ENCODE results near the gene HYLS1.
"Not testable (repeated sequence)": the region's sequence is repeated elsewhere in the genome, so short reads cannot be mapped to it uniquely, and the experiment has no call there.

HYLS1 gene

DNA sequence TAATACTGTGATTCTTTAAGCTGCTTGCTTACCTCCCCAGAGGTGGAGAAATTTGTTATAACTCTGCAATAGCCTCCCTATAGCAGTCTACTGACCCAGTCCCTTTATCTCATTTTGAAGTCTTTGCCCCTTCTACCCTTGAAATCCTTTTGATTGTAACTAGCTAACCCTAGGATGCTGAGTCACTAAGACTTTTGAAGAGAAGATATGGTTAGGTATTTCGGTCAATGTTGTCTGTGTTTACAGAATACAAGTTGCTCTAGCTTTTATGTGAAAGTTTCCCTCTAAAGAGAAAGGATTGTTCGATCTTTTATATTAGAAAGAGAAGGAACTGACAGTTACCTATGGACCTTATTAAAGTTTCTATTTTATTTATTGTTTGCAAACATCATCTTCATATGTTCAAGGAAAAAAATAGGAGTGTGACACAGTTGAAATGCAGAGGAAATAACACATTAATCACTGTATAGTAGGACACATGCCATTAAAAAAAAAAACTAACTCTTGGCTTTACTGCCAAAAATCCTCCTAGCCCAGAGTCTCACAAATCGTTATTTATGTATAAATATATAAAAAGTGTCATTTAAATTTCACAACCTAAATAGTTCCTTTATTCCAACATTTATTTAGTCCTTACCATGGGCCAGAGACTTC lies 3.1 kb downstream of the HYLS1 start:
- H3K27ac Mint-ChIP-seq, result no peak overlapping the region
- H3K9me3 Mint-ChIP-seq, result no peaks in the 10 kb centered on the region
- peaks cover 27% of the 10 kb centered on the region for H3K4me1 Mint-ChIP-seq
- peaks cover 56% of the 10 kb centered on the region for H3K36me3 Mint-ChIP-seq
- ATAC-seq (no peak), DNase-seq (ENCODE audit: low spot score in 2 of 2) (no peak)
- H3K4me3 Mint-ChIP-seq, result no peak overlapping the region

DNA sequence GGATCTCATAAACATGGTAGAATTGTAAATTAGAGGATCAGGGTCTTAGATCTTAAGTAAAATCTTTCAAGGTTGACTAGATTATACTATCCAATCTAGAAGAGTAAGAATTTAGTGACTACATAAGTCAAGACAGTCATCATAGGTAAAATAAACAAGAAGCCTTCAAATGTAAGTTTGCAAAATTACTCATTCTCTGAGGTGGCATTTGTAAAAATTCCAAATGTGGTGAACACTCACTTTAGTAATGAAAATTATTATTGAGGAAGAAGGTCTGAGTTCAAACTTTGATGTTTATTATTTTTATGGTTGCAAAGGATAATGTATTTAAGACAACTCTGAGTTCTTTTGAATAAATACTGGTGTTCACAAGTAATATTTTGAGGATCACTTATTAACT lies 4.6 kb downstream of the HYLS1 start:
- H3K4me3 Mint-ChIP-seq, result no peak overlapping the region
- peak overlapping the region; percentile 32 for H3K27ac Mint-ChIP-seq
- H3K9me3 Mint-ChIP-seq, result no peaks in the 10 kb centered on the region
- DNase-seq (ENCODE audit: low spot score in 2 of 2) (no peak), ATAC-seq (no peak)
- H3K4me1 Mint-ChIP-seq, result peaks cover 22% of the 10 kb centered on the region
- H3K36me3 Mint-ChIP-seq, result peaks cover 57% of the 10 kb centered on the region

DNA sequence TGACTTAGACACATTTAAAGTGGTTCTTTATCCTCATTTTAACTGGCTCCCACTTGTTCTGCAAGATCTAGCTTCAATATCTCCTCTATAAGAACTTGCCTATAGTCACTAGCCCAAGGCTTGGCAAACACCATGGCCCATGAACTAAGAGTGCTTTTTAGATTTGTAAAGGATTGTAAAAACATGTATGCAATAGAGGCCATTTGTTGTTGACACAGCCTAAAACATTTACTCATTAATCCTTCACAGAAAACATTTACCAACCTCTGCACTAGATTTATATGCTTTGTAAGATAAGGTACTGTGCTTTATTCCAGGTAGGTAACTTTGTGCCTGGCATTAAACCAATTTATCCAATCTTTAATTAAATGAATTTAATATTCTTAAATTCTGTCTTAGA lies 5.5 kb downstream of the HYLS1 start:
- no peak for DNase-seq (ENCODE audit: low spot score in 2 of 2)
- Mint-ChIP-seq H3K4me3 (no peak overlapping the region), H3K9me3 (no peaks in the 10 kb centered on the region), H3K27ac (no peak overlapping the region), H3K4me1 (peaks cover 15% of the 10 kb centered on the region), H3K36me3 (peaks cover 56% of the 10 kb centered on the region)
- no peak for ATAC-seq

DNA sequence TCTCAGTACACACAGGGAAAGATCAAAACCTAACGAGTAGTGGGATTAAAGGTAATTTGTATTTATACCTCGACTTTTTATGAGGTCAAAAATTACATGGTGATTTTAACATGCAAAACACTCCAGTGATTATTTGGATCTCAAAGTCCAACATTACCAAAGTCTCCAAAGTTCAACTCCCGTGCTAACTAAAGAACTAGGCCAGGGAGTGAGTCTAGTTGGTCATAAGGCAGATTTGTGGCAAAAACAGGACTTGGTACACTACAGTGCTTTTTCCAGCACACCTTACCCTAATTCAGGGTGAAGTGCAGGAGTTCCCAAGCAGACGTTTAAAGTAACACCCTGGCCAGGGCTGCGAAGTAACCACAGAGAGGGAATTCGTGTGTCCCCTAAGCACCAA lies 14.4 kb downstream of the HYLS1 start:
- ATAC-seq (no peak), DNase-seq (ENCODE audit: low spot score in 2 of 2) (no peak)
- Mint-ChIP-seq H3K4me1 (peaks cover 29% of the 10 kb centered on the region), H3K4me3 (peak overlapping the region; percentile 93), H3K9me3 (no peaks in the 10 kb centered on the region), H3K27ac (no peak overlapping the region), H3K36me3 (peaks cover 55% of the 10 kb centered on the region)

DNA sequence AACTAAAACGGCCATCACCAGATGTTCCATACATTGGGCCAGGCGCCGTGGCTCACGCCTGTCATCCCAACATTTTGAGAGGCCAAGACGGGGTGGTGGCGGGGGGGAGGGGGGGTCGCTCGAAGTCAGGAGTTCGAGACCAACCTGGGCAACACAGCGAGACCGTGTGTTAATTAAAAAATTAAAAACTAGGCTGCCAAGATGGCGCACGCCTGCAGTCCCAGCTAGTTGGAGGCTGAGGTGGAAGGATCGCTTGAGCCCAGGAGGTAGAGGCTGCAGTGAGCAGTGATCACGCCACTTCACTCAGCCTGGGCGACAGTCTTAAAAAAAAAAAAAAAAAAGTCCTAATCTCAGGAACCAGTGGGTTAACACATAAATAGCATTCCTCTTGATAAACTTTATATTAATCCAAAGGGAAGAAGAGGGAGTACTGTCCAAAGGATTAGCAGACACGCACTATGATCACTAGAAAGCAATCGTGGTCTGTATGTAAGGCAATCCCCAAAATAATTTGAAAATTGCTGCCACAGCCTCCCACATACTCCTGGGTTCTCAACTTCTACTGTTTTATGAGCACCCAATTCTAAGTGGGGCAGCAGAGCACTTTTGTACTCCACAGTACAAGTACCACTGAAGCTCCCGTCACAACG lies 14.9 kb downstream of the HYLS1 start:
- Mint-ChIP-seq H3K27ac (peak overlapping the region; percentile 94), H3K4me3 (peak overlapping the region; percentile 93), H3K36me3 (peaks cover 50% of the 10 kb centered on the region), H3K9me3 (no peaks in the 10 kb centered on the region), H3K4me1 (peaks cover 29% of the 10 kb centered on the region)
- ATAC-seq (no peak), DNase-seq (ENCODE audit: low spot score in 2 of 2) (no peak)

DNA sequence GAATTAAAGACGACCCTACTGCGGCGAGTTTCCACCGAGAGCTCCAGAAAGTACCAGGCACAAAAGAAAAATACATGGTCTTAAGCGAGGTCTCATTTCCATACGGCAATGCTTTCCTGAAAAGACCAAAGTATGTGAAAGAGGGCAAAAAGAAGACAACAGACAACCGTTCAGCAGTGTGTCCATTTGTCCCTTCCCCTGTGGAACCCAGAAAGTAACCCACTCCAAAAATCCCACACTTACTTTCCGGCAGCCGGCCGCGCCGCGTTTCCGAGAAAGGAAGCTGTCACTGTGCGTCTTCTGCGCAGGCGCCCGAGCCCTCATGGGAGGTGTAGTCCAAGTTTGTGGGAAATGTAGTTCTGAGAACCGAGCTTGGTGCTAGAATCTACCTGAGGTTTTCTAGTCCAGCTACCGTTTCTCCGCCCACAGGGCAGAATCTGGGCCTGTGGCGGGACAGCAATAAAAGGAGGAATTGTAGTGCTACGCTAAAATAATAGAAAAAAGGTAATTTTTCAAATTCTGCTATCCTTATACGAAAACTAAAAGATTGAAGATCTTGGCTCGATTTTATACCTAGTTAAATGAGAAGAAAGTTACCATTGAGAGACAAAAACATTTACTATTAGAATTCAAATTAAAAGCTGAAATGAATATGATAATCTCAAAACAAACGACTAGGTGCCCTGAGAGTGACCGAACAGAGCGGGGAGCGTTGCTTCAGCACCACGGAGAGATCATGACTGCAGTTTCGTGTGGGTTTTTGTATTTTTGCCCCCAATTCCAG lies 15.7 kb downstream of the HYLS1 start, which contains the start of gene PUS3:
PUS3 (minus strand) TSS at position 280 of the 784 bp plus-strand sequence. CDS start 6,922 bp downstream, outside the sequence.
- peak; percentile 92 for ATAC-seq

DNA sequence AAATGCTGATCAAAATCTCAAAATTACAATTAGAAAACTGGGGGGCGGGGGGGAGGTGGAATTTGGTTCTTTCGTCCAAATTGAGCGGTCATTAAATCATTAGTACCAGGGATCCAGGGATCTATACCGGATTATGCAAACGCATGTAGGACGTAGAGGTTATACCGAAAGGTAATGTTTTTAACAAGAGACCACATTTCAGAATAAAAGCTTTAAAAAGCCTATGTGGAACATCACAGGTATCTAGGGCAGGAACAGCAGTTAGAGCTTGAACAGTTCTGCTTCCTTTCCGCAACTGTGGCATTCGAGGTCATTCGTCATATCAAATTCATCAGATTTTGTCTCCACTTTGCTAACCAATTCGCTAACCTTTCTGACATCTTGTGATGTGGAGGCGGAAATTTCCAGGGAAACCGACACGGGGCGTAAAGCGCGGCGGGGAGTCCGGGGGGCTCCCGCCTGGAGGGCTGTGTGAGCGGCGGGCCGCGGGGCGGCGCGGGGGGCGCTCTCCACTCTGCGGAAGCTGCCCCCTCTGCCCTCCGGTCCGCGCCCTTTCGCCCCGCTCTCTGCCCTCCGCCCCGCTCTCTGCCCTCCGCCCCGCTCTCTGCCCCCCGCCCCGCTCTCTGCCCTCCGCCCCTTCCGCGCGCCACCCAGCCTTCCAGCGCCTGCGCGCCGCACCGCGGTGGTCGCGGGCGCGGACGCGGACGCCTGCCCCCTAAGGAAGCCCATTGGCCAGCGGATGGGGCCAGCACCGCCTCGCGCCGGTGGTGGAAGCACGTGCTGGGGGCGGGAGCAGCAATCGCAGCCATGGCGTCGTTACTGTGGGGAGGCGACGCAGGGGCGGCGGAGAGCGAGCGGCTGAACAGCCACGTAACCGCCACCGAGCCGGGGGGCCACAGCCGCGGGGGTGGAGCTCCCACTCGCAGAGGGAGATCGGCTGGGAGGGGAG lies 16.5 kb downstream of the HYLS1 start, which contains the start of gene DDX25:
DDX25 (plus strand) TSS at position 798 of the 949 bp plus-strand sequence; CDS start at position 808, 10 bp downstream.
- ATAC-seq, result peak; percentile 65
- peaks cover 37% of the 10 kb centered on the region for H3K36me3 Mint-ChIP-seq
- H3K4me3 Mint-ChIP-seq, result peak within 1 kb of the TSS; percentile 93
- H3K27ac Mint-ChIP-seq, result peak within 1 kb of the TSS; percentile 94
- H3K9me3 Mint-ChIP-seq, result no peaks in the 10 kb centered on the region
- DNase-seq (ENCODE audit: low spot score in 2 of 2), result no peak
- H3K4me1 Mint-ChIP-seq, result peaks cover 28% of the 10 kb centered on the region

More for the DNA sequence above, 15.7 kb downstream of the HYLS1 start, which contains the start of gene PUS3:
- peak; percentile 74 to 93 for DNase-seq (ENCODE audit: low spot score in 2 of 2)
- Mint-ChIP-seq H3K9me3 (no peaks in the 10 kb centered on the region), H3K27ac (peak within 1 kb of the TSS; percentile 94), H3K4me1 (peaks cover 29% of the 10 kb centered on the region), H3K36me3 (peaks cover 45% of the 10 kb centered on the region), H3K4me3 (peak within 1 kb of the TSS; percentile 93)

DNA sequence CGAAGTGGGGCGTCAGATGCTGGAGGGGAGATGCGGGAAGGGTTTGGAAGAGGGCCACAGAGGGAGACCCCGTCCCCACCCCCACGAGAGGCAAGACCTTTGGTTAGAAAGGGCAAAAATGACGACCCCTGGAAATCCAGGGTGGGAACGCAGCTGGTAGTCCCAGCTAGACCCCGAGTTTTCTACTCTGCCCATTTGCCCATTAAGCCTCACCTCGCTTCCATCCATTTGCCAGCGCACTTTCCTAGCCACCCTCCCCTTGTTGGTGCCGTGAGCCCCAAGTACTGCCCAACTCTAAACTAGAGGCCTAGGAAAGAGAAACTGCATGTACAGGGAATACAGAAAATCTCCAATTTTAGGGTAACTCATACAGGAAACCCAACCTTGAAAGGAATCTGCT lies 17.2 kb downstream of the HYLS1 start:
- peaks cover 30% of the 10 kb centered on the region for H3K36me3 Mint-ChIP-seq
- ATAC-seq (no peak), DNase-seq (ENCODE audit: low spot score in 2 of 2) (no peak)
- peaks cover 21% of the 10 kb centered on the region for H3K4me1 Mint-ChIP-seq
- H3K4me3 Mint-ChIP-seq, result peak overlapping the region; percentile 93
- no peaks in the 10 kb centered on the region for H3K9me3 Mint-ChIP-seq
- H3K27ac Mint-ChIP-seq, result no peak overlapping the region

DNA sequence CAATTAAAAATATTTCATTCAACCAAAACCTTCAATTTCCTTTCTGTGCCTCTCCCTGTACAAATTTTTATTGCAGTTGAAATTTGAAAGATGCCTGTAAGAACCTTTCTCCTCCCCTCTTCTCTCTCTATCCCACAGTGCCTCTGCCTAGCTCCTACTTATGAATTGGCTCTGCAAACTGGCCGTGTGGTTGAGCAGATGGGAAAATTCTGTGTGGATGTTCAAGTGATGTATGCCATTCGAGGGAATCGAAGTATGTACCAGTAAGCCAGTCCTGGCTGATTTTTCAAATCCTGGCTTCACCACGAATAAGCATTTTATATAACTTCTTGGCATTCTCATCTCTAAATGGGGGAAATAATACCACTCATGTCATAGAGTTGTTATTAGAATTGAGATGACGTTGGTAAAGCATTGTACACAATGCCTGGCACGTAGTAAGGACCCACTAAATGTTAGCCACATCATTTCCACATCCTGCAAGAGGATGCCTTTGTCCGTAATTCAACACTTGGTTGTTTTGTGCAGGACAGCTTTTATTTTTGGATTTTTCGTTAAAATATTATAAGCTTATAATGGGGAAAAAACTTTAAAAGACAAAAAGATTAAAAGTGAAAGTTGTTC lies 22.9 kb downstream of the HYLS1 start:
- H3K27ac Mint-ChIP-seq, result no peak overlapping the region

DNA sequence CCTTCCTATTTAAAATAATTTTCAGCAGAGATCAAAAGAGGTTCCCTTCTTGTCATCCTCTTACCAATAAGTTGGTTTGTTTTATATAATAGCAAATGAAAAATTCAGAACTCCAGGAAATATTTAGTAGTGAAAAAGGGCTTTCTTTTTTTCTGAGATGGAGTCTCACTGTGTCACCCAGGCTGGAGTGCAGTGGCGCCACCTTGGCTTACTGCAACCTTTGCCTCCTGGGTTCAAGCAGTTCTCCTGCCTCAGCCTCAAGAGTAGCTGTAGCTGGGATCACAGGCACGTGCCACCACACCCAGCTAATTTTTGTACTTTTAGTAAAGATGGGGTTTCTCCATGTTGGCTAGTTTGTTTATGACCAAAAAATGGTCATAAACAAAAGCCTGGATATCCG lies 27.1 kb downstream of the HYLS1 start:
- not testable (repeated sequence) for H3K4me3 Mint-ChIP-seq; DNase-seq (ENCODE audit: low spot score in 2 of 2); H3K4me1 Mint-ChIP-seq; H3K9me3 Mint-ChIP-seq; H3K27ac Mint-ChIP-seq; H3K36me3 Mint-ChIP-seq; ATAC-seq

More for the DNA sequence above, 22.9 kb downstream of the HYLS1 start:
- no peak for ATAC-seq
- no peak for DNase-seq (ENCODE audit: low spot score in 2 of 2)
- no peaks in the 10 kb centered on the region for H3K36me3 Mint-ChIP-seq
- no peaks in the 10 kb centered on the region for H3K9me3 Mint-ChIP-seq
- no peak overlapping the region for H3K4me3 Mint-ChIP-seq
- no peaks in the 10 kb centered on the region for H3K4me1 Mint-ChIP-seq

DNA sequence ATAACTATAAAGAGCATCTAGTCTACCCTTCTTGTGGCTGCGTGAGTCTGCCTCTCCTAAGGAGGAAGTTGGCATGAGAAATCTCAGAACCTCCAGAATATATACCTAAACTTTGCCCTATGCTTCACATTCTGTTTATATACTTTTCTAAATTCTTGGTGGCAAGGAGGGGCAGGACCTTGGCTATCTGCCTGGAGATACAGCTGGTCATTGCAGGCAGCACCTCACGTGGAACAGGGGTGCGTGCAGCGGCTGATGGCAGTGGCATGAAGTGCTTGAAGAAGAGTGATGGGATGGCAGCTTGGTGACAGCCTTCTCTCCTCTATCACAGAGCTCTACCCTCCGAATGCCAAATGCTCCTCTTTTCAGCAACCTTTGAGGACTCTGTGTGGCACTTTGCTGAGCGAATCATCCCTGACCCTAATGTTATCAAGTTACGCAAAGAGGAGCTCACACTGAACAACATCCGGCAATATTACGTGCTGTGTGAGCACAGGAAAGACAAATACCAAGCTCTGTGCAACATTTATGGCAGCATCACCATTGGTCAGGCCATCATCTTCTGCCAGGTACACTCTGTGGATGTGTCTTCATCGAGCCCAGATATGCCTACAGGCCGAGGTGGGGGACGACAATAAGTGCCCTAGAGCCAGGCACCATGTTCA lies 29.3 kb downstream of the HYLS1 start:
- Mint-ChIP-seq H3K36me3 (no peaks in the 10 kb centered on the region), H3K27ac (no peak overlapping the region), H3K9me3 (no peaks in the 10 kb centered on the region), H3K4me3 (no peak overlapping the region), H3K4me1 (no peaks in the 10 kb centered on the region)
- no peak for ATAC-seq
- DNase-seq (ENCODE audit: low spot score in 2 of 2), result no peak

DNA sequence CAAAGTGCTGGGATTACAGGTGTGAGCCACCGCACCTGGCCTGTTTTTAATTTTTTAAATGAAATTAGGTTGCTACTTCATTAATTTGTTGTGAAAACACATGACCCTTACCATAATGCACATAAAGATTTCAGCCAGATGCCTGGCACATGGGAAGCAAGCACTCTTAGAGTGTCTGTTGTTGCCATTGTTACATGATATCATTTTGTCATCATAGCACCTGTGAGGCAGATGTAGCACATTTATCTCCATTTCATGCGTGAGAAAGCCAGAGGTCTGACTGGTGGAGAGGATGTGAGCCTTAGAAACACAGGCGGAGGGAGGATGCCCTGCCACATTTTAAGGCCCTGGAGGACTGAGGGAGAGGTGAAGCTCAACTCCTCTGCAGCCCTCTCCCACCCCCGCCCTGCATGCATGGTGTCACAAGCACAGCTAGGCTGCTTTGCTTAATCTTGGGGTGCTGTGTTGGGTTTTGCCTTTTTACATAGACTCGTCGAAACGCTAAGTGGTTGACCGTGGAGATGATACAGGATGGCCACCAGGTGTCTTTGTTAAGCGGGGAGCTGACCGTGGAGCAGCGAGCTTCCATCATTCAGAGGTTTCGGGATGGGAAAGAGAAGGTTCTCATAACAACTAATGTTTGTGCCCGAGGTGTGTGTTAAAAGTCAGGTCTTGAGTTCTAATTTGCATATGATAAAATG lies 30.8 kb downstream of the HYLS1 start:
- DNase-seq (ENCODE audit: low spot score in 2 of 2) (no peak), ATAC-seq (no peak)
- Mint-ChIP-seq H3K4me1 (no peaks in the 10 kb centered on the region), H3K9me3 (no peaks in the 10 kb centered on the region), H3K4me3 (no peak overlapping the region), H3K27ac (no peak overlapping the region), H3K36me3 (no peaks in the 10 kb centered on the region)

DNA sequence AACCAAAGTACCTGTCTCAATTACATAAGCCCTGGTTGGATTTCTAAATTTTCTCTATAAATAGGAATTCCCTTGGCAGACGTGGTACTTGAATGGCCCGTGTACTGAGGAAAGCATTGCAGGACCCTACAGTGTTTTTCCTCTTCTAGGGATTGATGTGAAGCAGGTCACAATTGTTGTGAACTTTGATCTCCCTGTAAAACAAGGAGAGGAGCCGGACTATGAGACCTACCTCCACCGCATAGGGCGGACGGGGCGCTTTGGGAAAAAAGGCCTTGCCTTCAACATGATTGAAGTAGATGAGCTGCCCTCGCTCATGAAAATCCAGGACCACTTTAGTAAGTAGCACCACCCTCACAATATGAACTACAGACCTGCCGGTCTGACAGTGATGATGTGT lies 33.6 kb downstream of the HYLS1 start:
- Mint-ChIP-seq H3K36me3 (no peaks in the 10 kb centered on the region), H3K9me3 (no peaks in the 10 kb centered on the region), H3K27ac (no peak overlapping the region), H3K4me1 (no peaks in the 10 kb centered on the region), H3K4me3 (no peak overlapping the region)
- ATAC-seq (no peak), DNase-seq (ENCODE audit: low spot score in 2 of 2) (no peak)

All from stimulated activated effector memory CD8-positive, alpha-beta T cell treated with anti-CD3 and anti-CD28 coated beads, Interleukin-12 subunit alpha, Interleukin-12 subunit beta, amount 100 ng/mL, for 72 hours (primary cell).